Measurements from ENCODE around the gene JUP.

DNA sequence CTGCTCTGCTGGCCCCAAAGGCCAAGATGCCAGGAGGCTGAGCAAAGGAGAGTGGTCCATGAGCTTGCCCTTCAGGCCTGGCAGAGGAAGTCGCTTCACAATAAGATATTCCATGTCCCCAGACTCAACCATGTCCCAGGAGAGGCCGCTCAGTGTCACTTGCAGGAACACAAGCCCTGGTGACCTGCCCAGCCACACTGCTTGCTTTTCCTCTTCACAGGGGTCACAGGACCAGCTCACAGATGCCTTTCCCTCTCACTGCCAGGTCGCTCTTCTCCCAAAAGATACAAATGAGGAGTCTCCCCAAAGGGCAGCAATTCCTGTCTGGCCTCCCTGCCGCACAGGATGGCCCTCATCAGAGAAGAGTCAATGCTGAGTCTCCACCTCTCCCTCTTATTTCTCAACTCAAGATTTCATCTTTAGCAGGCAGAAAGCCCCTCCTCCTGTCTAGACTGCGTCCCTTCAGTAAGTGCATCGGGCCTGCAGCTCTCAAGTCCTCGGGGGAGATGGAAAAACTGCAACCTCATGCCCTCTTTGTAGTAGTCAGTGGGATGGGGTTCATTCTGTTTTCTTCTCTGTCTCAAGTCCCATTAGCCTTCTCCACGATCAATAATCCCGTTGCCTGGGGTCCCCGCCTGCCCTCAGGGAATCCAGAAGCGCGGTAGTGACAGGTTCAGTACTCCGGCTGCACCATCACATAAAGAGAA lies 5.0 kb downstream of the JUP start:
- TF ChIP-seq, protein P1, sequence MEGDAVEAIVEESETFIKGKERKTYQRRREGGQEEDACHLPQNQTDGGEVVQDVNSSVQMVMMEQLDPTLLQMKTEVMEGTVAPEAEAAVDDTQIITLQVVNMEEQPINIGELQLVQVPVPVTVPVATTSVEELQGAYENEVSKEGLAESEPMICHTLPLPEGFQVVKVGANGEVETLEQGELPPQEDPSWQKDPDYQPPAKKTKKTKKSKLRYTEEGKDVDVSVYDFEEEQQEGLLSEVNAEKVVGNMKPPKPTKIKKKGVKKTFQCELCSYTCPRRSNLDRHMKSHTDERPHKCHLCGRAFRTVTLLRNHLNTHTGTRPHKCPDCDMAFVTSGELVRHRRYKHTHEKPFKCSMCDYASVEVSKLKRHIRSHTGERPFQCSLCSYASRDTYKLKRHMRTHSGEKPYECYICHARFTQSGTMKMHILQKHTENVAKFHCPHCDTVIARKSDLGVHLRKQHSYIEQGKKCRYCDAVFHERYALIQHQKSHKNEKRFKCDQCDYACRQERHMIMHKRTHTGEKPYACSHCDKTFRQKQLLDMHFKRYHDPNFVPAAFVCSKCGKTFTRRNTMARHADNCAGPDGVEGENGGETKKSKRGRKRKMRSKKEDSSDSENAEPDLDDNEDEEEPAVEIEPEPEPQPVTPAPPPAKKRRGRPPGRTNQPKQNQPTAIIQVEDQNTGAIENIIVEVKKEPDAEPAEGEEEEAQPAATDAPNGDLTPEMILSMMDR (IDR thresholded peaks at IDR 0.05): no peak
- no peak for TF ChIP-seq POLR2A (IDR thresholded peaks at IDR 0.05)

All from body of pancreas (tissue), 4 donors.